Endothelial cell (in vitro differentiated cells): ENCODE measurements around the gene RPS13. TPM values are rescaled to one million over a fixed set of nuclear protein-coding genes. Genes with fewer than 3 reads are reported as not detected.

ENCODE experiments used
- DNase-seq: peaks from one replicate; pipeline ENCODE4 v3.0.0; 2021; ENCODE audit warnings: low spot score
- H3K27ac Mint-ChIP-seq: one replicate; pipeline ENCODE4 v1.8.0; 2021; ENCODE audit warnings: mixed read lengths, inconsistent platforms; ENCODE audit not compliant: unreplicated experiment
- H3K27me3 Mint-ChIP-seq: one replicate; pipeline ENCODE4 v1.8.0; 2021; ENCODE audit warnings: mild to moderate bottlenecking, moderate library complexity, mixed read lengths, inconsistent platforms; ENCODE audit not compliant: unreplicated experiment
- H3K36me3 Mint-ChIP-seq: one replicate; pipeline ENCODE4 v1.8.0; 2021; ENCODE audit warnings: mild to moderate bottlenecking, low read depth, mixed read lengths, inconsistent platforms; ENCODE audit not compliant: unreplicated experiment
- H3K4me1 Mint-ChIP-seq: one replicate; pipeline ENCODE4 v1.8.0; 2021; ENCODE audit warnings: mild to moderate bottlenecking, mixed read lengths, inconsistent platforms; ENCODE audit not compliant: unreplicated experiment
- H3K4me3 Mint-ChIP-seq: one replicate; pipeline ENCODE4 v1.8.0; 2021; ENCODE audit warnings: mild to moderate bottlenecking, mixed read lengths, inconsistent platforms; ENCODE audit not compliant: unreplicated experiment
- H3K9me3 Mint-ChIP-seq: one replicate; pipeline ENCODE4 v1.8.0; 2021; ENCODE audit warnings: mixed read lengths, inconsistent platforms; ENCODE audit not compliant: unreplicated experiment
- CTCF ChIP-seq: fragments of 200-600 bp; sonication (generic); IDR thresholded peaks from one replicate; pipeline ENCODE4 v1.5.0; 2021; ENCODE audit warnings: antibody characterized with exemption; ENCODE audit not compliant: unreplicated experiment
- total RNA-seq: library from RNA; stranded (reverse); fragmentation: NEBNext Ultra II Directional; extraction: Animal tissue kit (Norgen Biotek cat#: 25700); gene quantifications from one replicate; pipeline ENCODE4 v1.2.1, GENCODE V29; 2021; ENCODE audit not compliant: unreplicated experiment

Gene RPS13
- total RNA-seq, 1 donor from 2014 or later, result 1,185 TPM

DNA sequence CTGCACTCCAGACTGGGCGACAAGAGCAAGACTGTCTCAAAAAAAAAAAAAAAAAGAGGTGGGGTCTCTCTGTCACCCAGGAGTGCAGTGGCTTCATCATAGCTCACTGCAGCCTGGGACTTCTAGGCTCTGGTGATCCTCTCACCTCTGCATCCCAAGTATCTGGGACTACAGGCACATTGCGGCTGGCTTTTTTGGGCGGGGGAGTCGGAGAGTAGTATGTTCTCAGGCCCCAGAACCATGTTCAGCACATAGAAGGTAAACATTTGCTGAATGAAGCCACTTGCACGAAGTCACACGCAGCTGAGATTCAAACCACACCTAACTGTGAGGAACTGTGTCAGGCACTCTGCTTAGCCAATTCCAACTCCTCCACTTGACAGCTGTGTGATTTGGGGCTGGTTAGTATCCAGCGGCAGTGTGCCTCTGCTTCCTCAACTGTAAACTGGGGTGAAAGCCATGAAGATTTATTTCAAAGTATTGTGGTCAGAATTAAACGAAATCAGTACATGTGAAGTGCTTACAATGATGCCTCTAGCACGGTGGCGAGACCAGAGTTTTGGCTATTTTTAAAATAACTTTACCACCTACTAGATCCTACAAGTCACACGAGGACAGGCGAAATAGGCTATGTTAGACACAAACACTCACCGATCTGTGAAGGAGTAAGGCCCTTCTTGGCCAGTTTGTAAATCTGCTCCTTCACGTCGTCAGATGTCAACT, 789 bp downstream of the RPS13 start:
- Mint-ChIP-seq H3K27ac (peak overlapping the region; percentile 99), H3K9me3 (no peaks in the 10 kb centered on the region)
- no peak for DNase-seq

DNA sequence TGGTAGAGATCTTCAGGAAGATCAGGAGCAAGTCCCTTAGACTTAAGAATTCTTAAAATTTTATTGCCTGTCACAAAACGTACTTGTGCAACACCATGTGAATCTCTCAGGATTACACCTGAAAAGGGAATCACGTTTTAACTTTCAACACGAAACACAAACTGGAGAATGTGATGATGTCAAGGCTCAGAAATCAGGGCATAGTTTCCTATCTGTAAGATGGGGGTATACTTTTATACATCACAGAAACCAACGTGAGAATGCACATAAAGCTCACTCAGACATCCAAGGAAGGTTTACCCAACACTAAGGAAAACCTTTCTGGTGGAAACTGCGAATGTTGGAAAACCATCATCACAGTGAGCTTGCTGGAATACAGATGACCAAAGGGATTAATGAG, 2.0 kb downstream of the RPS13 start:
- Mint-ChIP-seq H3K27me3 (peaks cover 13% of the 10 kb centered on the region), H3K4me3 (peak overlapping the region; percentile 76), H3K9me3 (no peaks in the 10 kb centered on the region), H3K27ac (peak overlapping the region; percentile 36), H3K36me3 (peaks cover 26% of the 10 kb centered on the region), H3K4me1 (peaks cover 38% of the 10 kb centered on the region)
- no peak for TF ChIP-seq CTCF
- no peak for DNase-seq

More for the DNA sequence above, 789 bp downstream of the RPS13 start:
- no peak for TF ChIP-seq CTCF
- H3K36me3 Mint-ChIP-seq, result peaks cover 26% of the 10 kb centered on the region
- H3K4me3 Mint-ChIP-seq, result peak overlapping the region; percentile 100
- peaks cover 35% of the 10 kb centered on the region for H3K4me1 Mint-ChIP-seq
- peaks cover 15% of the 10 kb centered on the region for H3K27me3 Mint-ChIP-seq

DNA sequence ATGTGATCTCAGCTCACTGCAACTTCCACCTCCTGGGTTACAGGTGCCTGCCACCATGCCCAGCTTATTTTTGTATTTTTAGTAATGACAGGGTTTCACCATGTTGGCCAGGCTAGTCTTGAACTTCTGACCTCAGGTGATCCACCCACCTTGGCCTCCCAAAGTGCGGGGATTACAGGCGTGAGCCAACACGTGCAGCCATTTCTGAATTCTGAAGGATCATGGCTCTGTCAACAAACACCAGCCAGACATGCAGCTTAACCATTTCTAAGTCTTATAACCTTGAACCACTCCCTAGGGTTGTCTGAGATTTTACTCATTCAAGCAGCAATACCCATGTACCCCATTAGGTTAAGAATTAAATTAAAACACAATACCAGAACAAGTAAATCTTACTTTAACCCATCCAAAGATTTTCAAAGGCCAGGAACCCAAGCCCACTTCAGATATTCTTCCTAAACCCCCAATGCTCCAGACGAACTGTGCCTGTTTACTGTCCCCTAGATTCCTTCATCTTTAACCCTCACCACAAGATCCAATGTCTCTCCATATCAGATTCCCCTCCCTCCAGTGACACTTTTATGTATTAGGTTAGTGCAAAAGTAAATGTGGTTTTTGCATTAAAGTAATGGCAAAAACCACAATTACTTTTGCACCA, 4.0 kb downstream of the RPS13 start:
- peaks cover 26% of the 10 kb centered on the region for H3K36me3 Mint-ChIP-seq
- no peak overlapping the region for H3K27ac Mint-ChIP-seq
- H3K27me3 Mint-ChIP-seq, result peaks cover 14% of the 10 kb centered on the region
- TF ChIP-seq CTCF, result no peak
- DNase-seq, result no peak
- H3K9me3 Mint-ChIP-seq, result no peaks in the 10 kb centered on the region
- no peak overlapping the region for H3K4me3 Mint-ChIP-seq
- H3K4me1 Mint-ChIP-seq, result peaks cover 28% of the 10 kb centered on the region

DNA sequence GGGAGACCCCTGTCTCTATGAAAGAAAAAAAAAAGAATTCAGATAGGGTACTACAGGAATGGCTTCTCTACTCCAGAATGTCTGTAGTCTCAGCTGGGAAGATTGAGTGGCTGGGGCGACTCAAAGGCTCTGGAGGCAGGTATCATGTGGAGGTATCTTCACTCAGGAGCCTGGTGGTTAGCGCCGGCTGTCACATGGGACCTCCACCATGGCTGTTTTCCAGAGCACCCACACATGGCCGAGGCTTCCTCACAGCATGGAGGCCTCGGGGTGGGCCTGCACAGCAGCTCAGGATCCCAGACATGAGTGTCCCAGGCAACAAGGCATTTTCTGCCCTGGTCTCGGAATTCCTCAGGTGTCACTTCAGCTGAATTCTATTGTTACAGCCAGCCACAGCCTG, 10.1 kb downstream of the RPS13 start:
- TF ChIP-seq CTCF, result no peak
- H3K27ac Mint-ChIP-seq, result no peak overlapping the region
- no peaks in the 10 kb centered on the region for H3K36me3 Mint-ChIP-seq
- peaks cover 3% of the 10 kb centered on the region for H3K27me3 Mint-ChIP-seq
- no peak for DNase-seq
- H3K4me3 Mint-ChIP-seq, result no peak overlapping the region
- no peaks in the 10 kb centered on the region for H3K9me3 Mint-ChIP-seq
- peaks cover 5% of the 10 kb centered on the region for H3K4me1 Mint-ChIP-seq

DNA sequence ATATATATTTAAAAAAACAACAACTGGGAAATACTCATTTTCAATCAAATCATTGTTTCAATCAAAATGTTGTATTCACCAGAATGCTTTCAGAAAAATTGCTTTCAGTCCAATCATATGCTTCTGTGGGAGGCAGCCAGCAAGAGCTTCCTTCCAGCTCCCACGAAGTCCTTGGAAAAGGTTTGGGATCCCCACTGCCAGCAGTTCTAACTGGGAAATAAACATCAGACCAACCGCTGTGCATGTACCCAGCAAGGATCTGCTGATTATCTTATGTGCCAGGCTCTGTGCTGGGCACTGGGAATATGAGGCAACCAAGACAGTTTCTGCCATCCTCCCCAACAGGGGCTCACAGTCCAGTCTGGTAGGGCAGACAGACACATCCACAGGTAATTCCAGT, 10.8 kb downstream of the RPS13 start:
- no peak for TF ChIP-seq CTCF
- Mint-ChIP-seq H3K9me3 (no peaks in the 10 kb centered on the region), H3K27me3 (peaks cover 3% of the 10 kb centered on the region), H3K4me1 (peaks cover 5% of the 10 kb centered on the region), H3K4me3 (no peak overlapping the region), H3K36me3 (no peaks in the 10 kb centered on the region), H3K27ac (no peak overlapping the region)
- no peak for DNase-seq
